HEK293 (cell line): ENCODE results near the gene APRT.
A peak's percentile ranks its signal among the peaks of the same experiment; 100 is the strongest.

Source experiments
- ATF2 ChIP-seq: fragments of 450-650 bp; formaldehyde crosslinking; IDR thresholded peaks from 2 replicates; pipeline ENCODE4 v1.5.1; 2016; ENCODE audit warnings: missing biosample characterization, missing genetic modification characterization, low read depth
- BCL11A ChIP-seq: fragments of 450-650 bp; formaldehyde crosslinking; IDR thresholded peaks from 2 replicates; pipeline ENCODE4 v1.5.1; 2016; ENCODE audit warnings: low read depth, missing biosample characterization, missing genetic modification characterization
- ELK4 ChIP-seq: IDR thresholded peaks from 2 replicates; pipeline ENCODE4 v1.6.1; 2011; ENCODE audit warnings: mild to moderate bottlenecking, low read depth, low read length, borderline replicate concordance
- KLF8 ChIP-seq: fragments of 450-650 bp; formaldehyde crosslinking; IDR thresholded peaks from 2 replicates; pipeline ENCODE4 v1.5.1; 2016; ENCODE audit warnings: missing biosample characterization, missing genetic modification characterization
- TCF7L2 ChIP-seq: IDR thresholded peaks from 2 replicates; pipeline ENCODE4 v1.6.1; 2011; ENCODE audit warnings: low read depth, mild to moderate bottlenecking, inconsistent platforms, low read length, moderate library complexity, borderline replicate concordance
- ZBTB11 ChIP-seq: fragments of 450-650 bp; formaldehyde crosslinking; conservative IDR thresholded peaks from 2 replicates; pipeline ENCODE4 v1.5.1; 2016; ENCODE audit warnings: low read depth, missing biosample characterization, missing genetic modification characterization
- ZBTB20 ChIP-seq: fragments of 450-650 bp; formaldehyde crosslinking; IDR thresholded peaks from 2 replicates; pipeline ENCODE4 v1.5.1; 2016; ENCODE audit warnings: missing biosample characterization, missing genetic modification characterization
- ZBTB21 ChIP-seq: fragments of 450-650 bp; formaldehyde crosslinking; IDR thresholded peaks from 2 replicates; pipeline ENCODE4 v1.5.1; 2017; ENCODE audit warnings: missing biosample characterization, missing genetic modification characterization
- ZEB2 ChIP-seq: fragments of 450-650 bp; formaldehyde crosslinking; IDR thresholded peaks from 2 replicates; pipeline ENCODE4 v1.5.1; 2016; ENCODE audit warnings: missing biosample characterization, missing genetic modification characterization
- ZFP37 ChIP-seq: fragments of 450-650 bp; formaldehyde crosslinking; IDR thresholded peaks from 2 replicates; pipeline ENCODE4 v1.5.1; 2016; ENCODE audit warnings: missing biosample characterization, missing genetic modification characterization
- ZFP69B ChIP-seq: fragments of 450-650 bp; formaldehyde crosslinking; IDR thresholded peaks from 2 replicates; pipeline ENCODE4 v1.5.1; 2016; ENCODE audit warnings: missing biosample characterization, missing genetic modification characterization
- ZNF133 ChIP-seq: fragments of 450-650 bp; formaldehyde crosslinking; IDR thresholded peaks from 2 replicates; pipeline ENCODE4 v1.5.1; 2016; ENCODE audit warnings: missing biosample characterization, missing genetic modification characterization
- ZNF148 ChIP-seq: fragments of 450-650 bp; formaldehyde crosslinking; IDR thresholded peaks from 2 replicates; pipeline ENCODE4 v1.5.0; 2017; ENCODE audit warnings: missing biosample characterization, missing genetic modification characterization, borderline replicate concordance
- ZNF169 ChIP-seq: fragments of 450-650 bp; formaldehyde crosslinking; IDR thresholded peaks from 2 replicates; pipeline ENCODE4 v1.5.1; 2016; ENCODE audit warnings: missing biosample characterization, missing genetic modification characterization
- ZNF174 ChIP-seq: fragments of 450-650 bp; formaldehyde crosslinking; IDR thresholded peaks from 2 replicates; pipeline ENCODE4 v1.5.0; 2017; ENCODE audit warnings: missing biosample characterization, mild to moderate bottlenecking, missing genetic modification characterization
- ZNF202 ChIP-seq: fragments of 450-650 bp; formaldehyde crosslinking; IDR thresholded peaks from 2 replicates; pipeline ENCODE4 v1.5.1; 2016; ENCODE audit warnings: missing biosample characterization, missing genetic modification characterization, borderline replicate concordance
- ZNF324 ChIP-seq: fragments of 450-650 bp; formaldehyde crosslinking; IDR thresholded peaks from 2 replicates; pipeline ENCODE4 v1.5.1; 2016; ENCODE audit warnings: missing biosample characterization, missing genetic modification characterization
- ZNF404 ChIP-seq: fragments of 450-650 bp; formaldehyde crosslinking; IDR thresholded peaks from 2 replicates; pipeline ENCODE4 v1.5.1; 2017; ENCODE audit warnings: missing biosample characterization, missing genetic modification characterization
- ZNF426 ChIP-seq: fragments of 450-650 bp; formaldehyde crosslinking; IDR thresholded peaks from 2 replicates; pipeline ENCODE4 v1.5.1; 2017; ENCODE audit warnings: missing biosample characterization, missing genetic modification characterization, mild to moderate bottlenecking, inconsistent platforms, moderate library complexity
- ZNF510 ChIP-seq: fragments of 450-650 bp; formaldehyde crosslinking; IDR thresholded peaks from 2 replicates; pipeline ENCODE4 v1.5.1; 2018; ENCODE audit warnings: mild to moderate bottlenecking, missing genetic modification characterization, missing biosample characterization; ENCODE audit not compliant: insufficient replicate concordance
- ZNF610 ChIP-seq: fragments of 450-650 bp; formaldehyde crosslinking; IDR thresholded peaks from 2 replicates; pipeline ENCODE4 v1.5.1; 2016; ENCODE audit warnings: missing biosample characterization, missing genetic modification characterization, borderline replicate concordance
- ZNF626 ChIP-seq: fragments of 450-650 bp; sonication (Bioruptor Pico); formaldehyde crosslinking; IDR thresholded peaks from 2 replicates; pipeline ENCODE4 v1.5.1; 2018; ENCODE audit warnings: missing biosample characterization, missing genetic modification characterization, inconsistent platforms
- ZNF639 ChIP-seq: fragments of 450-650 bp; formaldehyde crosslinking; IDR thresholded peaks from 2 replicates; pipeline ENCODE4 v1.5.1; 2016; ENCODE audit warnings: missing biosample characterization, missing genetic modification characterization
- ZNF670 ChIP-seq: fragments of 450-650 bp; formaldehyde crosslinking; IDR thresholded peaks from 2 replicates; pipeline ENCODE4 v1.5.1; 2016; ENCODE audit warnings: missing biosample characterization, missing genetic modification characterization, low read depth
- ZNF677 ChIP-seq: fragments of 450-650 bp; IDR thresholded peaks from 2 replicates; pipeline ENCODE4 v1.5.0; 2018; ENCODE audit warnings: missing biosample characterization, mild to moderate bottlenecking, missing genetic modification characterization, moderate library complexity
- ZNF692 ChIP-seq: fragments of 450-650 bp; formaldehyde crosslinking; IDR thresholded peaks from 2 replicates; pipeline ENCODE4 v1.5.1; 2016; ENCODE audit warnings: missing biosample characterization, missing genetic modification characterization
- ZNF792 ChIP-seq: fragments of 450-650 bp; formaldehyde crosslinking; IDR thresholded peaks from 2 replicates; pipeline ENCODE4 v1.5.1; 2016; ENCODE audit warnings: missing biosample characterization, missing genetic modification characterization

Gene APRT

GRCh38 chr16:88811769-88812512 lies at the start of gene APRT (continued):
- 0 out of 2 replicates have a peak, but pooled peaks have one; percentile 41 for TF ChIP-seq ZBTB21
- TF ChIP-seq ZNF670 (tag by site-specific recombination) = no peak
- TF ChIP-seq ATF2 (tag by site-specific recombination) = no peak
- 0 out of 2 replicates have a peak, but pooled peaks have one; percentile 15 for TF ChIP-seq ZNF792 (tag by site-specific recombination)
- TF ChIP-seq ZNF510 (tag by site-specific recombination) = no peak
- 0 out of 2 replicates have a peak, but pooled peaks have one; percentile 47 for TF ChIP-seq ZNF324
- TF ChIP-seq ZNF639 = 0 out of 2 replicates have a peak, but pooled peaks have one; percentile 35
- TF ChIP-seq ZNF404 = peak; percentile 71
- no peak for TF ChIP-seq ZNF626 (tag by site-specific recombination)
- no peak for TF ChIP-seq ZNF426 (tag by site-specific recombination)
- TF ChIP-seq ZNF610 = peak; percentile 71; the same call in 1 of the 2 replicates
- no peak for TF ChIP-seq ZNF202 (tag by site-specific recombination)
- TF ChIP-seq ZEB2 (tag by site-specific recombination) = peak; percentile 93
- 0 out of 2 replicates have a peak, but pooled peaks have one; percentile 35 for TF ChIP-seq ZFP37 (tag by site-specific recombination)
- no peak for TF ChIP-seq ZNF148 (tag by site-specific recombination)
- peak; percentile 90; the same call in 1 of the 2 replicates for TF ChIP-seq ELK4
- TF ChIP-seq ZNF133 = 0 out of 2 replicates have a peak, but pooled peaks have one; percentile 18
- TF ChIP-seq BCL11A (tag by site-specific recombination) = 0 out of 2 replicates have a peak, but pooled peaks have one; percentile 35
- TF ChIP-seq ZNF677 (tag by site-specific recombination) = no peak
- peak; percentile 96 for TF ChIP-seq KLF8 (tag by site-specific recombination)
- TF ChIP-seq TCF7L2 = no peak
- peak; percentile 90 for TF ChIP-seq ZBTB20 (tag by site-specific recombination)
- TF ChIP-seq ZNF692 (tag by site-specific recombination) = peak; percentile 88
- no peak for TF ChIP-seq ZNF169
- TF ChIP-seq ZNF174 (tag by site-specific recombination) = no peak
- peak; percentile 52; the same call in 1 of the 2 replicates for TF ChIP-seq ZFP69B (tag by site-specific recombination)
- peak; percentile 48; the same call in 1 of the 2 replicates for TF ChIP-seq ZBTB11
